IMR-90 (cell line): ENCODE data around the gene RAPGEF3. TPM values are rescaled to one million over a fixed set of nuclear protein-coding genes. Genes with fewer than 3 reads are reported as not detected.

Experiments
- ATAC-seq: fragments of 200-7000 bp; cut with Tn5 transposase; 2 replicates; pipeline ENCODE4 v1.9.1; 2020; ENCODE audit warnings: low read depth, mild to moderate bottlenecking, moderate library complexity
- BruUV-seq: library from RNA; stranded (reverse); fragments of 400-500 nt; replicated peaks from 2 replicates; lab custom pipeline; 2021; lab: Mats Ljungman, UMichigan
- CTCF ChIA-PET: fragments of 300-600 bp; formaldehyde crosslinking; extraction: SDS; loops from one replicate; lab custom pipeline; 2021; ENCODE audit warnings: antibody characterized with exemption; lab: Yijun Ruan, JAX
- POLR2A ChIA-PET: fragments of 300-600 bp; sonication (Branson Sonifier 250); formaldehyde crosslinking; loops from one replicate; lab custom pipeline; 2022; ENCODE audit warnings: antibody characterized with exemption; ENCODE audit not compliant: unreplicated experiment; lab: Charles Lee
- DNase-seq: peaks from one replicate; pipeline ENCODE4 v3.0.0; 2013
- H2AFZ ChIP-seq: replicated peaks from 2 replicates; pipeline ENCODE3; 2013; ENCODE audit warnings: low read length, mild to moderate bottlenecking; ENCODE audit not compliant: poor library complexity
- H2AK5ac ChIP-seq: 2 replicates; pipeline ENCODE4 v1.6.1; 2013; ENCODE audit warnings: low read depth, low read length, inconsistent platforms
- H2AK9ac ChIP-seq: replicated peaks from 2 replicates; pipeline ENCODE3; 2013; ENCODE audit warnings: mild to moderate bottlenecking, low read depth, low read length, moderate library complexity; ENCODE audit not compliant: poor library complexity
- H2BK120ac ChIP-seq: 2 replicates; pipeline ENCODE4 v1.6.1; 2013; ENCODE audit warnings: low read depth, low read length, inconsistent platforms
- H2BK15ac ChIP-seq: 3 replicates; pipeline ENCODE4 v1.6.1; 2013; ENCODE audit warnings: low read depth, low read length, inconsistent platforms
- H2BK20ac ChIP-seq: 2 replicates; pipeline ENCODE4 v1.6.1; 2013; ENCODE audit warnings: low read depth, mild to moderate bottlenecking, inconsistent platforms, low read length, moderate library complexity
- H2BK5ac ChIP-seq: 2 replicates; pipeline ENCODE4 v1.6.1; 2013; ENCODE audit warnings: mild to moderate bottlenecking, low read depth, low read length, inconsistent platforms; ENCODE audit not compliant: poor library complexity, severe bottlenecking
- H3K14ac ChIP-seq: replicated peaks from 2 replicates; pipeline ENCODE4 v1.6.1; 2013; ENCODE audit warnings: low read depth, low read length, inconsistent platforms
- H3K18ac ChIP-seq: 2 replicates; pipeline ENCODE4 v1.6.1; 2013; ENCODE audit warnings: low read depth, low read length, control low read depth
- H3K23ac ChIP-seq: 2 replicates; pipeline ENCODE4 v1.6.1; 2013; ENCODE audit warnings: low read depth, low read length, inconsistent platforms
- H3K27ac ChIP-seq: 2 replicates; pipeline ENCODE4 v1.5.1; 2013; ENCODE audit warnings: mild to moderate bottlenecking, control low read depth, low read length; ENCODE audit not compliant: insufficient read depth
- H3K27me3 ChIP-seq: 2 replicates; pipeline ENCODE4 v1.6.1; 2013; ENCODE audit warnings: low read length; ENCODE audit not compliant: control insufficient read depth, insufficient read depth
- H3K36me3 ChIP-seq: 2 replicates; pipeline ENCODE4 v1.6.1; 2013; ENCODE audit warnings: low read length, mixed read lengths; ENCODE audit not compliant: control insufficient read depth, insufficient read depth
- H3K4ac ChIP-seq: 2 replicates; pipeline ENCODE4 v1.6.1; 2013; ENCODE audit warnings: low read depth, low read length, inconsistent platforms
- H3K4me1 ChIP-seq: 2 replicates; pipeline ENCODE4 v1.6.1; 2013; ENCODE audit warnings: low read length, mixed read lengths; ENCODE audit not compliant: control insufficient read depth, insufficient read depth
- H3K4me2 ChIP-seq: 2 replicates; pipeline ENCODE4 v1.6.1; 2013; ENCODE audit warnings: low read depth, mild to moderate bottlenecking, control low read depth, low read length, moderate library complexity
- H3K4me3 ChIP-seq: 2 replicates; pipeline ENCODE4 v1.5.1; 2013; ENCODE audit warnings: low read depth, mild to moderate bottlenecking, control low read depth, low read length, moderate library complexity; ENCODE audit not compliant: insufficient read depth
- H3K56ac ChIP-seq: 2 replicates; pipeline ENCODE4 v1.6.1; 2013; ENCODE audit warnings: low read length, inconsistent platforms; ENCODE audit not compliant: insufficient read depth; ENCODE audit errors: extremely low read depth
- H3K79me1 ChIP-seq, 2 experiments: 2 replicates each; pipeline ENCODE4 v1.6.1; 2013; ENCODE audit warnings: low read length in 2 of 2, inconsistent platforms in 1 of 2, low read depth in 1 of 2
- H3K9ac ChIP-seq: 2 replicates; pipeline ENCODE4 v1.6.1; 2013; ENCODE audit warnings: low read depth, low read length, control low read depth
- H3K9me1 ChIP-seq: 2 replicates; pipeline ENCODE4 v1.6.1; 2013; ENCODE audit warnings: low read length, inconsistent platforms; ENCODE audit not compliant: insufficient read depth
- H3K9me3 ChIP-seq: 2 replicates; pipeline ENCODE4 v1.6.1; 2013; ENCODE audit warnings: low read length; ENCODE audit not compliant: control insufficient read depth, insufficient read depth
- H4K20me1 ChIP-seq: 2 replicates; pipeline ENCODE4 v1.6.1; 2013; ENCODE audit warnings: low read length, inconsistent platforms; ENCODE audit not compliant: insufficient read depth
- H4K5ac ChIP-seq: 2 replicates; pipeline ENCODE4 v1.6.1; 2013; ENCODE audit warnings: mild to moderate bottlenecking, low read depth, low read length, control low read depth
- H4K8ac ChIP-seq, 2 experiments: 2 replicates each; pipeline ENCODE4 v1.6.1; 2013; ENCODE audit warnings: low read depth in 2 of 2, low read length in 2 of 2, control low read depth in 1 of 2, inconsistent platforms in 1 of 2
- H4K91ac ChIP-seq: 2 replicates; pipeline ENCODE4 v1.6.1; 2013; ENCODE audit warnings: low read depth, low read length, inconsistent platforms; ENCODE audit not compliant: insufficient read depth
- BHLHE40 ChIP-seq: fragments of 150-350 bp; IDR thresholded peaks from 2 replicates; pipeline ENCODE4 v1.6.1; 2016; ENCODE audit warnings: mild to moderate bottlenecking, low read depth, low read length
- CEBPB ChIP-seq: IDR thresholded peaks from 2 replicates; pipeline ENCODE4 v1.6.1; 2012; ENCODE audit warnings: low read depth, low read length, improper control_type of control experiment
- CHD1 ChIP-seq: IDR thresholded peaks from 2 replicates; pipeline ENCODE4 v1.6.1; 2012; ENCODE audit warnings: low read depth, low read length, improper control_type of control experiment
- FOS ChIP-seq: fragments of 150-350 bp; IDR thresholded peaks from 2 replicates; pipeline ENCODE4 v1.6.1; 2016; ENCODE audit warnings: low read depth, low read length
- MAFK ChIP-seq: IDR thresholded peaks from 2 replicates; pipeline ENCODE4 v1.6.1; 2012; ENCODE audit warnings: low read depth, low read length, improper control_type of control experiment
- MAZ ChIP-seq: IDR thresholded peaks from 2 replicates; pipeline ENCODE4 v1.6.1; 2012; ENCODE audit warnings: low read depth, mild to moderate bottlenecking, low read length, improper control_type of control experiment, moderate library complexity, borderline replicate concordance
- MXI1 ChIP-seq: IDR thresholded peaks from 2 replicates; pipeline ENCODE4 v1.6.1; 2012; ENCODE audit warnings: low read depth, mild to moderate bottlenecking, low read length, moderate library complexity, borderline replicate concordance
- NFE2L2 ChIP-seq: fragments of 150-350 bp; IDR thresholded peaks from 2 replicates; pipeline ENCODE4 v1.6.1; 2016; ENCODE audit warnings: low read depth, mild to moderate bottlenecking, low read length
- POLR2A ChIP-seq: IDR thresholded peaks from 2 replicates; pipeline ENCODE4 v1.6.1; 2012; ENCODE audit warnings: mild to moderate bottlenecking, low read depth, low read length
- RCOR1 ChIP-seq: IDR thresholded peaks from 2 replicates; pipeline ENCODE4 v1.6.1; 2012; ENCODE audit warnings: mild to moderate bottlenecking, low read length, improper control_type of control experiment; ENCODE audit not compliant: insufficient replicate concordance
- RFX5 ChIP-seq: IDR thresholded peaks from 2 replicates; pipeline ENCODE4 v1.8.0; 2012; ENCODE audit warnings: low read depth, mild to moderate bottlenecking, low read length, moderate library complexity
- SMC3 ChIP-seq: fragments of 150-350 bp; IDR thresholded peaks from 2 replicates; pipeline ENCODE4 v1.6.1; 2016; ENCODE audit warnings: low read depth, mild to moderate bottlenecking, antibody characterized with exemption, low read length, moderate library complexity
- WGBS, 2 experiments: methylation state at CpG; one replicate each; pipeline versions ENCODE4 v1.1.5 to v1.1.7; 2013; ENCODE audit warnings: missing lambda C conversion rate in 2 of 2; ENCODE audit not compliant: insufficient read length in 1 of 2; ENCODE audit errors: extremely low coverage in 2 of 2; 5-methylcytosine and 5-hydroxymethylcytosine counted together
- dilution Hi-C: fragments of 300-500 bp; cut with HindIII; formaldehyde crosslinking; loops from one replicate; pipeline ENCODE4 v1.14.3; 2018; ENCODE audit warnings: low sequenced_read_pairs; ENCODE audit not compliant: unreplicated experiment
- in situ Hi-C: fragments of 300-500 bp; cut with MboI; formaldehyde crosslinking; loops from 3 replicates; pipeline ENCODE4 v1.14.3; 2019; ENCODE audit warnings: low sequenced_read_pairs, inconsistent platforms, mixed read lengths
- intact Hi-C: fragments of 100-400 bp; cut with micrococcal nuclease; formaldehyde crosslinking; loops from 2 replicates; pipeline ENCODE4 v1.10.0; 2022
- polyA plus RNA-seq, 3 experiments: library from polyadenylated mRNA; depleted of rRNA; stranded (reverse); fragments of >200 nt; gene quantifications; 2 replicates each; pipeline ENCODE4 v1.2.3, GENCODE V29; 2012; ENCODE audit warnings: low replicate concordance in 1 of 3
- total RNA-seq: library from RNA; depleted of rRNA; stranded (reverse); fragments of >200 nt; gene quantifications from 2 replicates; pipeline ENCODE4 v1.2.3, GENCODE V29; 2012
- TF ChIP-seq, protein P1 (sequence below): conservative IDR thresholded peaks from 2 replicates; pipeline ENCODE4 v1.5.1; 2012; ENCODE audit warnings: mild to moderate bottlenecking, low read depth, low read length, improper control_type of control experiment
- TF ChIP-seq, protein P2 (sequence below): fragments of 150-350 bp; IDR thresholded peaks from 2 replicates; pipeline ENCODE4 v1.6.1; 2017; ENCODE audit warnings: mild to moderate bottlenecking, antibody characterized with exemption, low read length, low read depth
- TF ChIP-seq, protein P3 (sequence below): fragments of 150-350 bp; IDR thresholded peaks from 2 replicates; pipeline ENCODE4 v1.6.1; 2016; ENCODE audit warnings: low read depth, mild to moderate bottlenecking, low read length, moderate library complexity, borderline replicate concordance

RAPGEF3 gene
- total and polyA plus RNA-seq, 2 of the 4 experiments (the other 2 are of a cell fraction), result 1.3 to 2.0 TPM

DNA sequence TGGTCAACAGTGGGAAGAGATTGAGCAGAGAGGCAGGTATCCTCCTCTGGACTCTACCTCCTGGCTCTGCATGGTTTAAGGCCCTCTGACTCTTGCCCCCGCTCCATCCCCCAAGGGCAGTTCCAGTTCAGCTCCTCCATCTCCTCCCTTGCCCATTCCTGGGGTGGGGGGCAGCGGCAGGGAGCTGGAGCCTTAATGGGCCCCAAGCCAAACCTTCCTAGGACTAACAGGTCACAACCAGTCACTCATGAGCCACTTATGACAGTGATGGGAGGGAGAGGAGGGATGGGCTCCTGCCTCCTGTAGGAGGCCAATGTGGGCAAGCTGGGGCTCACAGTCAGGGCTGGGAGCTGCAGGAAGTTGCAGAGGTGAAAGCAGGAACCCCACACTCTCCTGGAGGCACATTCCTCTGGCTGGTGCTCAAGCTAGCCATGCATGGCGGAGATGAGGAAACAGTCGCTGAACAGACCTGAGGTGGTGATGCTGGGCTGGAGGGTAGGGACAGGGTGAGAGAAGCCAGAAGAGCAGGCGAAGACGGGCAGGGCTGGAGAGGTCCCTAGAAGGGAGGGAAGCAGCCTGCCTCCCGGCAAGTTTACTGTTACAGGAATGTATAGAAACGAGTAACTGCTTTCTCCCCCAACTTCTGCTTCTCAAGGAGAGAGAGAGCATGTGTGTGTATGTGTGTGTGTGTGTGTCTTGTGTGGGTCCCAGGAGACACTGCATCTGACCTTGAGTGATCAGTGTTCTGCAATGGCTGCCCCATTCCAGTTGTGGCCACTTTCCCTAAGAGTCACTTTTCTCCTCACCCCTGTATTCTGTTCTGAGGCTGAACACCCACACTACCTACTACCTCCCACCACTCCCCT is 5.0 kb upstream of the RAPGEF3 start:
- no peak overlapping the region for H3K23ac ChIP-seq
- no peak overlapping the region for H3K4me3 ChIP-seq
- no peaks in the 10 kb centered on the region for H4K20me1 ChIP-seq
- no peak overlapping the region for H3K27ac ChIP-seq
- no peak overlapping the region for H4K8ac ChIP-seq
- CTCF ChIA-PET, result interaction anchor here (1.1 to 1.3 kb wide), 2 partner anchors 22 to 49 kb away, joined by 4 to 5 read pairs; no protein-coding TSS in a partner anchor
- no peak overlapping the region for H4K91ac ChIP-seq
- H2AFZ ChIP-seq, result peak overlapping the region; percentile 35
- DNase-seq (no peak), ATAC-seq (no peak)
- dilution Hi-C loops, result no loop called here
- no peak overlapping the region for H3K14ac ChIP-seq
- no peak overlapping the region for H2AK5ac ChIP-seq
- H3K18ac ChIP-seq, result no peak overlapping the region
- no peak overlapping the region for H2BK5ac ChIP-seq
- H3K9me1 ChIP-seq, result no peaks in the 10 kb centered on the region
- peak overlapping the region; percentile 75 for H2AK9ac ChIP-seq
- H3K4me2 ChIP-seq, result no peak overlapping the region
- H4K5ac ChIP-seq, result no peak overlapping the region
- no peaks in the 10 kb centered on the region for H3K27me3 ChIP-seq
- intact Hi-C loops, result no loop called here
- H3K9me3 ChIP-seq, result no peaks in the 10 kb centered on the region
- no peak overlapping the region for H3K9ac ChIP-seq
- H3K4ac ChIP-seq, result no peak overlapping the region
- no peak overlapping the region for H3K56ac ChIP-seq
- no peaks in the 10 kb centered on the region for H3K79me1 ChIP-seq
- no peaks in the 10 kb centered on the region for H3K36me3 ChIP-seq
- BruUV-seq, result no TSS peak
- H2BK15ac ChIP-seq, result no peak overlapping the region
- no peak overlapping the region for H2BK120ac ChIP-seq
- in situ Hi-C loops, result no loop called here
- WGBS, 2 experiments, result 20% methylated on average over 1 of the region's 8 CpGs; no CpG with 5 or more reads in 1 of the 2 experiments
- POLR2A ChIA-PET, result no interaction called here
- peaks cover 9% of the 10 kb centered on the region for H3K4me1 ChIP-seq
- no peak overlapping the region for H2BK20ac ChIP-seq
- no peak for TF ChIP-seq MAFK
- no peak for TF ChIP-seq CEBPB
- no peak for TF ChIP-seq CHD1
- TF ChIP-seq NFE2L2, result no peak
- TF ChIP-seq, protein P1, sequence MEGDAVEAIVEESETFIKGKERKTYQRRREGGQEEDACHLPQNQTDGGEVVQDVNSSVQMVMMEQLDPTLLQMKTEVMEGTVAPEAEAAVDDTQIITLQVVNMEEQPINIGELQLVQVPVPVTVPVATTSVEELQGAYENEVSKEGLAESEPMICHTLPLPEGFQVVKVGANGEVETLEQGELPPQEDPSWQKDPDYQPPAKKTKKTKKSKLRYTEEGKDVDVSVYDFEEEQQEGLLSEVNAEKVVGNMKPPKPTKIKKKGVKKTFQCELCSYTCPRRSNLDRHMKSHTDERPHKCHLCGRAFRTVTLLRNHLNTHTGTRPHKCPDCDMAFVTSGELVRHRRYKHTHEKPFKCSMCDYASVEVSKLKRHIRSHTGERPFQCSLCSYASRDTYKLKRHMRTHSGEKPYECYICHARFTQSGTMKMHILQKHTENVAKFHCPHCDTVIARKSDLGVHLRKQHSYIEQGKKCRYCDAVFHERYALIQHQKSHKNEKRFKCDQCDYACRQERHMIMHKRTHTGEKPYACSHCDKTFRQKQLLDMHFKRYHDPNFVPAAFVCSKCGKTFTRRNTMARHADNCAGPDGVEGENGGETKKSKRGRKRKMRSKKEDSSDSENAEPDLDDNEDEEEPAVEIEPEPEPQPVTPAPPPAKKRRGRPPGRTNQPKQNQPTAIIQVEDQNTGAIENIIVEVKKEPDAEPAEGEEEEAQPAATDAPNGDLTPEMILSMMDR, result no peak
- TF ChIP-seq POLR2A, result no peak
- TF ChIP-seq, protein P2, sequence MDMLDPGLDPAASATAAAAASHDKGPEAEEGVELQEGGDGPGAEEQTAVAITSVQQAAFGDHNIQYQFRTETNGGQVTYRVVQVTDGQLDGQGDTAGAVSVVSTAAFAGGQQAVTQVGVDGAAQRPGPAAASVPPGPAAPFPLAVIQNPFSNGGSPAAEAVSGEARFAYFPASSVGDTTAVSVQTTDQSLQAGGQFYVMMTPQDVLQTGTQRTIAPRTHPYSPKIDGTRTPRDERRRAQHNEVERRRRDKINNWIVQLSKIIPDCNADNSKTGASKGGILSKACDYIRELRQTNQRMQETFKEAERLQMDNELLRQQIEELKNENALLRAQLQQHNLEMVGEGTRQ, result no peak
- TF ChIP-seq MAZ, result no peak
- TF ChIP-seq RCOR1, result no peak
- TF ChIP-seq, protein P3, sequence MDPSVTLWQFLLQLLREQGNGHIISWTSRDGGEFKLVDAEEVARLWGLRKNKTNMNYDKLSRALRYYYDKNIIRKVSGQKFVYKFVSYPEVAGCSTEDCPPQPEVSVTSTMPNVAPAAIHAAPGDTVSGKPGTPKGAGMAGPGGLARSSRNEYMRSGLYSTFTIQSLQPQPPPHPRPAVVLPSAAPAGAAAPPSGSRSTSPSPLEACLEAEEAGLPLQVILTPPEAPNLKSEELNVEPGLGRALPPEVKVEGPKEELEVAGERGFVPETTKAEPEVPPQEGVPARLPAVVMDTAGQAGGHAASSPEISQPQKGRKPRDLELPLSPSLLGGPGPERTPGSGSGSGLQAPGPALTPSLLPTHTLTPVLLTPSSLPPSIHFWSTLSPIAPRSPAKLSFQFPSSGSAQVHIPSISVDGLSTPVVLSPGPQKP, result no peak
- TF ChIP-seq RFX5, result no peak
- no peak for TF ChIP-seq BHLHE40
- no peak for TF ChIP-seq MXI1
- no peak for TF ChIP-seq SMC3
- no peak for TF ChIP-seq FOS
